ENCODE data around the gene TTC7B. TPM values are rescaled to one million over a fixed set of nuclear protein-coding genes. Genes with fewer than 3 reads are reported as not detected.
"Not testable (repeated sequence)": the region's sequence is repeated elsewhere in the genome, so short reads cannot be mapped to it uniquely, and the experiment has no call there.

TTC7B gene, protein sequence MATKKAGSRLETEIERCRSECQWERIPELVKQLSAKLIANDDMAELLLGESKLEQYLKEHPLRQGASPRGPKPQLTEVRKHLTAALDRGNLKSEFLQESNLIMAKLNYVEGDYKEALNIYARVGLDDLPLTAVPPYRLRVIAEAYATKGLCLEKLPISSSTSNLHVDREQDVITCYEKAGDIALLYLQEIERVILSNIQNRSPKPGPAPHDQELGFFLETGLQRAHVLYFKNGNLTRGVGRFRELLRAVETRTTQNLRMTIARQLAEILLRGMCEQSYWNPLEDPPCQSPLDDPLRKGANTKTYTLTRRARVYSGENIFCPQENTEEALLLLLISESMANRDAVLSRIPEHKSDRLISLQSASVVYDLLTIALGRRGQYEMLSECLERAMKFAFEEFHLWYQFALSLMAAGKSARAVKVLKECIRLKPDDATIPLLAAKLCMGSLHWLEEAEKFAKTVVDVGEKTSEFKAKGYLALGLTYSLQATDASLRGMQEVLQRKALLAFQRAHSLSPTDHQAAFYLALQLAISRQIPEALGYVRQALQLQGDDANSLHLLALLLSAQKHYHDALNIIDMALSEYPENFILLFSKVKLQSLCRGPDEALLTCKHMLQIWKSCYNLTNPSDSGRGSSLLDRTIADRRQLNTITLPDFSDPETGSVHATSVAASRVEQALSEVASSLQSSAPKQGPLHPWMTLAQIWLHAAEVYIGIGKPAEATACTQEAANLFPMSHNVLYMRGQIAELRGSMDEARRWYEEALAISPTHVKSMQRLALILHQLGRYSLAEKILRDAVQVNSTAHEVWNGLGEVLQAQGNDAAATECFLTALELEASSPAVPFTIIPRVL
- 1 to 10 TPM; 4.9 to 8.3 TPM for total RNA-seq

DNA sequence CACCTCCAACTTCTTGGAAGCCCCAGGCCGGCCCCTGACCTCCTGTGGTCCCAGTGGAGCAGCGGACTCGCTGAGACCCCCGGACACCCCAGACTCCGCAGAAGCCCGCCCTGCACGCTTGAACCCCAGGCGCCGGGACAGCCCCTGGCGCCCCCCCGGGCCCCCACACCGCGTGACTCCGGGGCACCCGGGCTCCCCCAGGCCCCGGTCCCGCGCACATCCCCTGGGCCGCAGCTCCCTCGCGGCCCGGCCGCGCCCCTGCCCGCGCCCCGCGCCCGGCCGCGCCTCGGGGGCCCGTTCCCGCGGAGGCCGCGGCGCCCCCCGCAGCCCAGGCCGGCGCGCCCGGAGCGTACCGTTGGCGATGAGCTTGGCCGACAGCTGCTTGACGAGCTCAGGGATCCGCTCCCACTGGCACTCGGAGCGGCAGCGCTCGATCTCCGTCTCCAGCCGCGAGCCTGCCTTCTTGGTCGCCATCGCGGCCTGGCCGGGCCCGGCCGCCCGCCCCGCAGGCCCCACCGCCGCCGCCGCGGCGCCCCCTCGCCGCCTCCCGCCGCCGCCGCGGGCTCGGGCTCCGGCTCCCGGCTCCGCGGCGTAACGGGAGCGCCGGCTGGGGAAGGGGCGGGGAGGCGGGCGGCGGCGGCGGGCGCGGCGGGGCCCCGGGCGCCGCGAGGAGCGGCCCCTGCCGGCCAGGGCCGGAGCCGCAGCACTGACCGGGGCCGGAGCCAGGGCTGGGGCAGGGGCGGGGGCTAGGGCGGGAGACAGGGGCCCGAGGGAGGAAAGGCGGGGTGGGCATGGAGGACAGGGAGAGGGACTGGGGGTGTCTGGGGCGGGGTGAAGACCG is at the start of gene TTC7B:
Gene TTC7B (minus strand): TSS at position 609 of the 841 bp plus-strand sequence. CDS start 135 bp downstream, at position 474.
- no peaks in the 10 kb centered on the region for H3K36me3 Mint-ChIP-seq
- CTCF ChIA-PET: interaction anchor here (1.1 to 1.6 kb wide), 2 partner anchors 14 to 58 kb away, joined by 3 to 4 read pairs; no protein-coding TSS in a partner anchor
- peak within 1 kb of the TSS; percentile 57 for H3K4me3 Mint-ChIP-seq
- no peaks in the 10 kb centered on the region for H3K9me3 Mint-ChIP-seq (ENCODE audit: low read depth)
- H3K27me3 Mint-ChIP-seq: peaks cover 15% of the 10 kb centered on the region
- H3K4me1 Mint-ChIP-seq: peaks cover 6% of the 10 kb centered on the region
- DNase-seq (no peak), ATAC-seq (peak; percentile 68)
- H3K27ac Mint-ChIP-seq: no peak within 1 kb of the TSS

DNA sequence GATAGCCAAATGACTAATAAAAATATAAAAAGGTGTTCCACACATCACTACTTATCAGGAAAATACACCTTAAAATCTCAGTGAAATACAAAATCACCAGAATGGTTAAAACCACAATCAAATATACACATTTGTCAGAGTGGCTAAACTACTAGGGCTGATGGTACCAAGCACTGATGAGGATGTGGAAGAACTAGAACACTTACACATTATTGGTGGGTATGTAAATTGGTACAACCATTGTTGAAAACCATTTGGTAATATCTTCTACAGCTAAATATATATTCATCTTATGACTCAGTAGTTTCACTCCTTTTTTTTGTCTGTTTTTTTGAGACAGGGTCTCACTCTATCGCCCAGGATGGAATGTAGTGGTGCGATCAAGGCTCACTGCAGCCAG is 48.5 kb upstream of the TTC7B start:
- H3K9me3 Mint-ChIP-seq (ENCODE audit: low read depth): no peaks in the 10 kb centered on the region

DNA sequence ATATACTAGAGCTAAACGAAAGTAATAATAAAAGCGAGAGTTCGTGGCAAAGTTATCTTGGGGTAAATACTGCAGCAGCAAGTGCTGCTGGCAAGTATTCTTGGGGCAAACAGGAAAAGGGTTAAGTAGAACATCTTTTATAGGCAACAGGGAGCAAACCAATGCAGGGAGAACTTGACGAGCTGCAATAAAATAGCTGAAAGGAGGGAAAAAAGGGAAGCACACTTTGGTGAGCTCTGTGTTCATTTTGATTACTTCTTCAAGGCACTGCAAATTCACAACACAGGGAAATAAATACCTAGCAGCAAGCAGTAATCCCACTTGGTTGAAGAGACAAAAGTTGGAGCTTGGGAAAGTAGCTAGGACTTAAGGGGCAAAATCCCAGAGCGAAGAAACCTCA is 42.3 kb upstream of the TTC7B start:
- H3K9me3 Mint-ChIP-seq (ENCODE audit: low read depth): no peaks in the 10 kb centered on the region

More for the DNA sequence above, 48.5 kb upstream of the TTC7B start:
- peaks cover 24% of the 10 kb centered on the region for H3K36me3 Mint-ChIP-seq
- CTCF ChIA-PET: interaction anchor here (1.0 kb wide), 1 partner anchor 30 kb away, joined by 3 read pairs; no protein-coding TSS in a partner anchor
- no peak overlapping the region for H3K27ac Mint-ChIP-seq
- no peak overlapping the region for H3K4me3 Mint-ChIP-seq
- no peak for DNase-seq
- no peaks in the 10 kb centered on the region for H3K27me3 Mint-ChIP-seq
- no peak for ATAC-seq
- peaks cover 2% of the 10 kb centered on the region for H3K4me1 Mint-ChIP-seq

DNA sequence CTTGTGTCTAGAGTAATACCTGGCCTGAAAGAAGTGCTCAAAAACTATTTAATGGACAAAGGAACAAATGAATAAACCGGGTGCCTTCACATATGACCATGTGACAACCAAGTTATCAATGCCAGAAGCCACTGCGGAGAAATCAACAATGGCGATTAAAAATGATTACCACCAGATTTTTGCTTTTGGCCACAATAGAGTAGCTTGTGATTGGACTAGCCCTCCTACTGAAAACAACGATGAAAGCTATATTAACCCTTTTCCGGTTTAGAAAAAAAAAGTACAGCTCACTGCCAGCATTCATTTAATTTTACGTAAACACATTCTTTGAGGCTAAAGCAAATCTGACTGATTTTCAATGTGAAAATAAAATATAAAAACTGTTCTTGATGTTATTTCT is 41.6 kb upstream of the TTC7B start:
- H3K36me3 Mint-ChIP-seq: peaks cover 13% of the 10 kb centered on the region
- no peaks in the 10 kb centered on the region for H3K9me3 Mint-ChIP-seq (ENCODE audit: low read depth)
- no peaks in the 10 kb centered on the region for H3K27me3 Mint-ChIP-seq
- H3K4me3 Mint-ChIP-seq: no peak overlapping the region
- ATAC-seq (no peak), DNase-seq (no peak)
- CTCF ChIA-PET: no interaction called here
- H3K4me1 Mint-ChIP-seq: peaks cover 10% of the 10 kb centered on the region
- H3K27ac Mint-ChIP-seq: no peak overlapping the region

More for the DNA sequence above, 42.3 kb upstream of the TTC7B start:
- Mint-ChIP-seq H3K27me3 (no peaks in the 10 kb centered on the region), H3K4me3 (no peak overlapping the region), H3K36me3 (peaks cover 13% of the 10 kb centered on the region), H3K4me1 (peaks cover 10% of the 10 kb centered on the region), H3K27ac (no peak overlapping the region)
- CTCF ChIA-PET: no interaction called here
- DNase-seq (no peak), ATAC-seq (no peak)

DNA sequence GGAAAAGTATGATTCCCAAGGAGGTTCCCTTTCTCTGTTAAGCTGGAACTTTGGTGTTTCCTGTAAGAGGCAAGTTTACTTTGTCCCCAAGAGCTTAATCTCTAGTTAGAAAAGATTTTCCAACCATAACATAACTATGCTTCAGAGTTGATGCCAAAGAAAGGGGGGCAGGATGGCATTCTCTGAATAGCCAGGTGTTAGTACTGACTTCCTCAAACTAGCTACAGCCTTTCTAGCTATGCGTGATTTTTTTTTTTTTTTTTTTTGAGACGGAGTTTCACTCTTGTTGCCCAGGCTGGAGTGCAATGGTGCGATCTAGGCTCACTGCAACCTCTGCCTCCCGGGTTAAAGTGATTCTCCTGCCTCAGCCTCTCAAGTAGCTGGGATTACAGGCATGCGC is 39.9 kb upstream of the TTC7B start:
- DNase-seq; H3K4me3 Mint-ChIP-seq; CTCF ChIA-PET; H3K27ac Mint-ChIP-seq; H3K36me3 Mint-ChIP-seq; H3K9me3 Mint-ChIP-seq (ENCODE audit: low read depth); H3K4me1 Mint-ChIP-seq; ATAC-seq; H3K27me3 Mint-ChIP-seq: not testable (repeated sequence)

DNA sequence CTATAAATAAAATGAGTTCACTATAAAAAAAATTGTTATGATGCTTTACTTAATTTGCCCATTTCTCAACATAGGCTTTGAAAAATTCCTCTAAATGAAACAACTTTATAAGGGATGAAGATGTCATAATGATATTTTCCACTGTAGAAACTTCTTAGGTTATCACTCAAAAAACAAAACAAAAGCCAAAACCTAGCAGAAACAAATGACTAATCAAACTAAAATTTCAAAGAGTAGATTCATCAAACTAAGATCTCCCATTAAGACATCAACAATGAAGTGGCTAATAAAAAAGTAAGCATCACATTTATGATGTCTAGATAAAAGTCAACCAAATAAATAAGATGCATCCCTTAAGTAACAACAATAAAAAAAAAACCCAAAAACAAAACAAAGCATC is 36.9 kb upstream of the TTC7B start:
- Mint-ChIP-seq H3K27me3 (no peaks in the 10 kb centered on the region), H3K27ac (no peak overlapping the region), H3K4me3 (no peak overlapping the region), H3K9me3 (ENCODE audit: low read depth) (no peaks in the 10 kb centered on the region), H3K36me3 (no peaks in the 10 kb centered on the region), H3K4me1 (no peaks in the 10 kb centered on the region)
- CTCF ChIA-PET: no interaction called here
- no peak for DNase-seq
- ATAC-seq: no peak

DNA sequence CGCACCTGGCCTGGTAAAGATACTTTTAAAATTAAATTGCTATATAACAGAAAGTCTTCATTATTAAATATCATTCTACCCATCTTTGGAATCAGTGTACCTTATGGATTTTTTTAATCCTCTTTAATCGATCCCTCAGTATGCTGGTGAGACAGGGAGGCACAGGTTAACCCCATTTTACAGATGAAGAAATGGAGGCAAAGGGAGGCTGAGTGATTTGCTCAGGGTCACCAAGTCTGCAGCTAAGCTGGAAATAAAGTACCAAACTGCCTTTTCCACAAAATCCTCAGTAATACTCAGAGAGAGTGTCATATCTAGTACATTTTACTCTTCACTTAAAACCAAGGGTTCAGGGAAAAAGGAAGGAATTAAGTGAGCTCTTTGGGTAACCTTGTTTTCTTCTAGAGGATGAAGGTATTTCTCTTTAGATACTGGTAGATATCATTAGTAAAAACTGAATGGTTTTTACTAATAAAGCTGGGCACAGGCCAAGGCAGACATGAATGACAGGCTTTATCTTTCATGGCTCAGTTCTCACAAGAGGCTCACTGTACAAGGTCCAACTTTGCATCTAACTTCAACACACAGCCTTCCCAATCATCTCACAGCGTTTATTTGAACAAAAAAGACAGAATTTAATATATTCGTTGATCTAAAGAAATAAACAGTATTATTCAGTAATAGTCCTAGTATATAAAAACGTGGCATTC is 35.3 kb upstream of the TTC7B start:
- no peak overlapping the region for H3K4me3 Mint-ChIP-seq
- ATAC-seq (no peak), DNase-seq (no peak)
- H3K36me3 Mint-ChIP-seq: peaks cover 6% of the 10 kb centered on the region
- no peaks in the 10 kb centered on the region for H3K9me3 Mint-ChIP-seq (ENCODE audit: low read depth)
- no peak overlapping the region for H3K27ac Mint-ChIP-seq
- CTCF ChIA-PET: no interaction called here
- no peaks in the 10 kb centered on the region for H3K27me3 Mint-ChIP-seq
- no peaks in the 10 kb centered on the region for H3K4me1 Mint-ChIP-seq

DNA sequence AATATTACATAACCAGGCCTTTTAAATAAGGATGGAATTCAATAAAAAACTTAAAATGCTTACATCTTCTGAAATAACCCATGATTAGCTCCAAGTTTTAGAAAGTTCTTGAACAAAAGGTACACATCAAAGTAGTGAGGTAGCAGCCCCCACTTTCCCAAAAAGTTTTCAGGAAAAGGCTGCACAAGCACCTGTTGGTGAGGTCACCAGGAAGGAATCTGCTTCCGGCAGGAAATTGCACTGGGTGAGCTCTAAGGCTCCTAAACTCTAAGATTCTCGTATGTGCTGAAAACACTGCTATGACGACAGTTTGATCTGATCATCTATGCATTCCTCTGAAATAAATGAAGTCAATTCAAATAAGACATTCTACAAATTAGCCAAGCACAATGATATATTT is 34.3 kb upstream of the TTC7B start:
- Mint-ChIP-seq H3K36me3 (peaks cover 8% of the 10 kb centered on the region), H3K4me3 (no peak overlapping the region), H3K27ac (no peak overlapping the region), H3K4me1 (no peaks in the 10 kb centered on the region), H3K27me3 (no peaks in the 10 kb centered on the region), H3K9me3 (ENCODE audit: low read depth) (no peaks in the 10 kb centered on the region)
- ATAC-seq: no peak
- no peak for DNase-seq
- CTCF ChIA-PET: no interaction called here

DNA sequence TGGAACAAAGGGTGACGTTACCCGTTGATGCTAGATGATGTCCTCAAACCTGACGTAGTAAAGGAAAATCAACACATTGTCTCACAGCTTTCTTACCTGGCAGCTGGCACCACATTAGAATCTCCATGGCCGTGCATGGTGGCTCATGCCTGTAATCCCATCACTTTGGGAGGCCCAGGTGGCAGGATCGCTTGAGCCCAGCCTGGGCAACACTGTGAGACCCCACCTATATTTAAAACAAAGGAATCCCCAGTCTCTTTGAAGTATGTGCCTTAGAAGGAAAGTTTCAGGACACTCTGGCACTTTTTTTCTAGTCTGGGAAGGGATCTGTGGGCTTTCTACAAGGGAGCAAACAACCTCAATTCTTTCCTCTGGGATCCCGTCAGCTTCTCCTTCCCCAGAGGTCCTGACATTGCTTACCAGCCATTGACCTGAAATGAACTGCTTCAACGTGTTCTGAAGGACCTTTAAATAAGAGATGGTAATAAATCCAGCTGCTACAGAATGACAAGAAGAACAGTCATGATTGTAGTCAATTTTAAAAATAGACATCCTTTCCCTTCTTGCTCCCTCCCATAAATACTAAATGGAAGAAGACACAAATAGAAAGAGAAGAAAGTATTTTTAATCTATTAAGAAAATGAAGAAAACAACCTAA is 33.7 kb upstream of the TTC7B start:
- H3K27ac Mint-ChIP-seq: no peak overlapping the region
- no peaks in the 10 kb centered on the region for H3K4me1 Mint-ChIP-seq
- DNase-seq: no peak
- CTCF ChIA-PET: no interaction called here
- H3K4me3 Mint-ChIP-seq: no peak overlapping the region
- ATAC-seq: no peak
- H3K9me3 Mint-ChIP-seq (ENCODE audit: low read depth): no peaks in the 10 kb centered on the region
- H3K36me3 Mint-ChIP-seq: peaks cover 8% of the 10 kb centered on the region
- H3K27me3 Mint-ChIP-seq: no peaks in the 10 kb centered on the region

DNA sequence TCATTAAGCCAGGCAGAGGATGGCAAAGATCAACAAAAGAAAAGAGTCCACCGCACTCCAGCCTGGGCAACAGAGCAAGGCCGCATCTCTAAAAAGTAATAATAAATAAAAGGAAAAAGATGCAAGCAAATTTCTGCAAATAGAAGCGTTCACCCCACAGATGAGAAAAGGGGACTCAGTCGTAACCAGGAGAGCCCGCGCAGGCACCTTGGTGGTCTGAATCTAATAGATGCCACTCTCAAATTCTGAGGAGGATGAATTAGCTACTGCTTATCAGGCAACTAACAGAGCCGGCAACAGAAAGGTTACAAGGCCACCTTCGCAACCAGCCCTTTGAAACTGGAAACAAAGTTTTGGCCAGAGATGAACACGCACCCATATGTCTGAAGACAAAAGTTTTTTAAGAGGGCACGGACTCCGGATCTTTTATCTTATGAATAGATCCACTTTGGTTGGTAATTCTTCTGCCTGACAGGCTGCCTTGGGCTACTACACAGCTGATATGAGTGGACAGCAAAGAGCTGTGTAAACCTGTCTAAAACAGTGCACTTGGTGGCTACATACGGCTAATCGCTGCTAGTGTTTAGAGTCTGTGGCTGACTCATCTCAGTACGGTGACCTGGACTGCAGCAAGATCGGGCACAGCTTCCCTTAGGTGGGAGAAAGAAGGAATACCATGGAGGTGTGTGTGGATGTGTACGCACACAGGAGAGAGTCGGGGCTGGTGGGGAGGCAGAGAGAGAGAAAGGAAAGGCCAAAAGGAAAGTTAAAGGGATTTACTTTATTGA is 32.9 kb upstream of the TTC7B start:
- H3K36me3 Mint-ChIP-seq: peaks cover 9% of the 10 kb centered on the region

DNA sequence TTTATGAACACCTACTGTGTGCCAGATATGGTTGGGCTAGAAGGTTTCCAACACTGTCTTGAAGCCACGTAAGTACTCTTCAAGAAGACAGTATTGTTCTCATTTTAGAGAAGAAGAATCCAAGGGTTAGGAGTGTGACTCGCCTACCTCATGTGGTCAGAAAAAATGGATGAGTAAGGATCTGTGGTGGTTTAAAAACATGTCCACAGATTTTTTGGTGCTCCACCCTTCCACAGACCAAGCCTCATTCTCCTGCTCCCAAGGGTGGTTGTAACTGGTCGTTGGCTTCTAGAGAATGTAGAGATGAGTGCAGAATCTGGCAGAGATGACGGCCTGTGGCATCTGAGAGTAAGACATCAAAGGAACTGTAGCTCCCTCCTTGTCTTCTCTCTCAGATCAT is 30.3 kb upstream of the TTC7B start:
- H3K27ac Mint-ChIP-seq: no peak overlapping the region
- no peak for ATAC-seq

More for the DNA sequence above, 32.9 kb upstream of the TTC7B start:
- Mint-ChIP-seq H3K9me3 (ENCODE audit: low read depth) (no peaks in the 10 kb centered on the region), H3K4me3 (no peak overlapping the region), H3K4me1 (peaks cover 5% of the 10 kb centered on the region), H3K27ac (no peak overlapping the region), H3K27me3 (no peaks in the 10 kb centered on the region)
- peak; percentile 36 for DNase-seq
- CTCF ChIA-PET: no interaction called here
- ATAC-seq: no peak

DNA sequence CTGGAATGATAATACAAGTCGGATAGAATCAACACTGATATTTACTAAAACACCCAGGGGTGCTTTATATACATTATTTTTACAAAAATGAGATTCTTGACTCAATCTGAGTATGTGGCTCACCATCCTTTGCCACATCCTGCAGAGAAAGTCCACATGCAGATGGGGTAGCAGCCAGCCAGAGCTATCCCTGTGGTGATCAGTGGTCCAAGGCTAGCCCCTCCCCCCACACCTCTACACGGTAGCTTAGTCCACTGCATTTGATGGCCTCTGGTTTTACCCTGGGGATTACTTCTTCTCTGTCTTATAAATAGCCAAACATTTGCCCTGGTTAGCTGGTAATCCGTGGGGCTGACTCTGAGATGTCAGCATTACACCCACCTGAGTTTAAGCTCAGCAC is 28.1 kb upstream of the TTC7B start:
- peak; percentile 61 for ATAC-seq
- Mint-ChIP-seq H3K9me3 (ENCODE audit: low read depth) (no peaks in the 10 kb centered on the region), H3K36me3 (peaks cover 9% of the 10 kb centered on the region), H3K27ac (no peak overlapping the region), H3K27me3 (no peaks in the 10 kb centered on the region), H3K4me3 (no peak overlapping the region), H3K4me1 (peaks cover 13% of the 10 kb centered on the region)
- DNase-seq: peak; percentile 65
- CTCF ChIA-PET: interaction anchor here (0.9 kb wide), 1 partner anchor 23 kb away, joined by 3 read pairs; no protein-coding TSS in a partner anchor

More for the DNA sequence above, 30.3 kb upstream of the TTC7B start:
- CTCF ChIA-PET: no interaction called here
- peaks cover 9% of the 10 kb centered on the region for H3K36me3 Mint-ChIP-seq
- H3K4me1 Mint-ChIP-seq: peaks cover 12% of the 10 kb centered on the region
- no peak overlapping the region for H3K4me3 Mint-ChIP-seq
- no peak for DNase-seq
- H3K27me3 Mint-ChIP-seq: no peaks in the 10 kb centered on the region
- no peaks in the 10 kb centered on the region for H3K9me3 Mint-ChIP-seq (ENCODE audit: low read depth)

Data from activated CD8-positive, alpha-beta memory T cell treated with anti-CD3 and anti-CD28 coated beads, Interleukin-2, amount 10 ng/mL, durations not matched to agents 7 days and 5 days (primary cell).